Progenitor cell of endocrine pancreas (in vitro differentiated cells): ENCODE data around the gene GALNT1. TPM values are rescaled to one million over a fixed set of nuclear protein-coding genes. Genes with fewer than 3 reads are reported as not detected.

Experiments
- DNase-seq: peaks from one replicate; pipeline ENCODE4 v3.0.0; 2021; ENCODE audit warnings: low spot score; ENCODE audit not compliant: unreplicated experiment
- H3K27ac Mint-ChIP-seq: 2 replicates; pipeline ENCODE4 v1.8.0; 2021; ENCODE audit warnings: mild to moderate bottlenecking, moderate library complexity, mixed read lengths
- H3K27me3 Mint-ChIP-seq: 2 replicates; pipeline ENCODE4 v1.8.0; 2021; ENCODE audit warnings: mixed read lengths
- H3K36me3 Mint-ChIP-seq: 2 replicates; pipeline ENCODE4 v1.8.0; 2022; ENCODE audit warnings: mixed read lengths; ENCODE audit not compliant: insufficient read depth
- H3K4me1 Mint-ChIP-seq: 2 replicates; pipeline ENCODE4 v1.8.0; 2021; ENCODE audit warnings: low read depth, mixed read lengths
- H3K4me3 Mint-ChIP-seq: 2 replicates; pipeline ENCODE4 v1.8.0; 2021; ENCODE audit warnings: low read depth, mild to moderate bottlenecking, moderate library complexity, mixed read lengths
- H3K9me3 Mint-ChIP-seq: 2 replicates; pipeline ENCODE4 v1.8.0; 2021; ENCODE audit warnings: low read depth, mixed read lengths
- total RNA-seq: library from RNA; stranded (reverse); gene quantifications from 2 replicates; pipeline ENCODE4 v1.2.1, GENCODE V29; 2021
- TF ChIP-seq, protein P1 (sequence below): fragments of 200-600 bp; sonication (generic); IDR thresholded peaks from one replicate; pipeline ENCODE4 v1.5.0; 2021; ENCODE audit warnings: antibody characterized with exemption, mild to moderate bottlenecking; ENCODE audit not compliant: unreplicated experiment

Gene GALNT1
- total RNA-seq, 1 donor from 2014 or later: 92.8 TPM

DNA sequence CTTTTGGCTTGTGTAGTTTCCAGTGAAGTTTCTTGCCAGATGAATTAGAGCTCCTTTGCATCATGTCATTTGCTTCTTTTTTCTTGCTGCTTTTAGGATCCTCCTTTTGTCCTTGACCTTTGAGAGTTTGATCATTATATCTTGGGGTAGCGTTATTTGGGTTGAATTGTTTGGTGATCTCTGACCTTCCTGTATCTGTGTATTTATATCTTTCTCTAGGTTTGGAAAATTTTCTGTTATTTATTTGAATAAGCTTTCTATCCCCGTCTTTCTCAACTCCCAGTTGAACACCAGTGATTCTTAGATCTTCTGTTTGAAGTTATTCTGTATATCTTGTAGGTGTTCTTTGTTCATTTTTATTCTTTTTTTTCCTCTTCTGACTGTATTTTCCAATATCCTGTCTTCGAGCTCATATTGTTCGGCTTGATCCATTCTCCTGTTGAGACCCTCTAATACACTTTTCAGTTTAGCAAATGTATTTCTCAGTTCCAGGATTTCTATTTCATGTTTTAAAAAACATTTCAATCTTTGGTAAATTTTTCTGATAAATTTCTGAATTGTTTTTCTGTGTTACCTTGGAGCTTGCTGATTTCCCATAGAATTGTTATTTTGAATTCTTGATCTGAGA is 20.8 kb downstream of the GALNT1 start:
- Mint-ChIP-seq H3K27me3 (no peaks in the 10 kb centered on the region), H3K4me3 (no peak overlapping the region), H3K27ac (no peak overlapping the region), H3K36me3 (peaks cover 31% of the 10 kb centered on the region), H3K9me3 (peaks cover 44% of the 10 kb centered on the region), H3K4me1 (no peaks in the 10 kb centered on the region)
- DNase-seq: no peak
- TF ChIP-seq, protein P1, sequence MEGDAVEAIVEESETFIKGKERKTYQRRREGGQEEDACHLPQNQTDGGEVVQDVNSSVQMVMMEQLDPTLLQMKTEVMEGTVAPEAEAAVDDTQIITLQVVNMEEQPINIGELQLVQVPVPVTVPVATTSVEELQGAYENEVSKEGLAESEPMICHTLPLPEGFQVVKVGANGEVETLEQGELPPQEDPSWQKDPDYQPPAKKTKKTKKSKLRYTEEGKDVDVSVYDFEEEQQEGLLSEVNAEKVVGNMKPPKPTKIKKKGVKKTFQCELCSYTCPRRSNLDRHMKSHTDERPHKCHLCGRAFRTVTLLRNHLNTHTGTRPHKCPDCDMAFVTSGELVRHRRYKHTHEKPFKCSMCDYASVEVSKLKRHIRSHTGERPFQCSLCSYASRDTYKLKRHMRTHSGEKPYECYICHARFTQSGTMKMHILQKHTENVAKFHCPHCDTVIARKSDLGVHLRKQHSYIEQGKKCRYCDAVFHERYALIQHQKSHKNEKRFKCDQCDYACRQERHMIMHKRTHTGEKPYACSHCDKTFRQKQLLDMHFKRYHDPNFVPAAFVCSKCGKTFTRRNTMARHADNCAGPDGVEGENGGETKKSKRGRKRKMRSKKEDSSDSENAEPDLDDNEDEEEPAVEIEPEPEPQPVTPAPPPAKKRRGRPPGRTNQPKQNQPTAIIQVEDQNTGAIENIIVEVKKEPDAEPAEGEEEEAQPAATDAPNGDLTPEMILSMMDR: no peak

DNA sequence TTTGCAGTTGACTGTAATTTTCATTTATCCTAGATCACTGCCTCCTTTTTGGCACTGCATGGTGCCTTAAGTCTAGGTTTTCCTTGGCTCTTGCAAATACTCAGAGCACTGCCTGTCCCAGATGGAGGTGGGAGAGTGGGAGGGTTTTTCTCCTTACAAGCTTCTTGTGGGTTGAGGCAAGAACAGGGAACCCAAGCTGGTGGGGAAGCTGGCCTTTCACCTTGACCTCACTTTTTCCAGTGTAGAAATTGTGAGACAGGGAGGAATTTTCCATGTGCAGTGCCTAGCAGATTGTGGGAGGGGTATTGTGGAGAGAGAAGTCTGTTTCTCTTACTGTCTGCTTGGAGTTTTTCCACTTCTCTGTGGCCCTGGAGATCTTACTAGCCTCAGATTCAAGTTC is 21.5 kb downstream of the GALNT1 start:
- H3K4me3 Mint-ChIP-seq: no peak overlapping the region
- no peaks in the 10 kb centered on the region for H3K27me3 Mint-ChIP-seq
- H3K36me3 Mint-ChIP-seq: peaks cover 31% of the 10 kb centered on the region
- no peak overlapping the region for H3K27ac Mint-ChIP-seq
- TF ChIP-seq, protein P1: no peak
- no peak for DNase-seq
- peaks cover 44% of the 10 kb centered on the region for H3K9me3 Mint-ChIP-seq
- H3K4me1 Mint-ChIP-seq: no peaks in the 10 kb centered on the region

DNA sequence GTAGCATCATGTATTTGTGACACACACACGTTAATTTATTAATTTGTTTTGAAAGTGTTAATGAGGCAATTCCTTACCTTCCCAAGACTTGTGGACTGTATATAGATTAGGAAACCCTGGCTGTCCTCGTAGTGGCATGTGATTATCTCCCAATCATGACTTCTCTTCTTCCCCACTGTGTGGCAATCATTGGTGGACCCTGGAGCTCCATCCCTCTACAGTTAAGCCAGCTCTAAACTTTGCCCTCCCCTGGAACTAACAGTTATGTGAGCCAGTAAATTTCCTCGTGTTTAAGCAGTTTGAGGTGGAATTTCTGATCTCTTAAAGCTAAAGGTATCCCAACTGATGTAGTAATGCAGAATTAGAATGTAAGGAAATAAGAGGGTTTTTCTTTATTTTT is 22.0 kb downstream of the GALNT1 start:
- Mint-ChIP-seq H3K4me3 (no peak overlapping the region), H3K9me3 (peaks cover 40% of the 10 kb centered on the region), H3K36me3 (peaks cover 27% of the 10 kb centered on the region)

DNA sequence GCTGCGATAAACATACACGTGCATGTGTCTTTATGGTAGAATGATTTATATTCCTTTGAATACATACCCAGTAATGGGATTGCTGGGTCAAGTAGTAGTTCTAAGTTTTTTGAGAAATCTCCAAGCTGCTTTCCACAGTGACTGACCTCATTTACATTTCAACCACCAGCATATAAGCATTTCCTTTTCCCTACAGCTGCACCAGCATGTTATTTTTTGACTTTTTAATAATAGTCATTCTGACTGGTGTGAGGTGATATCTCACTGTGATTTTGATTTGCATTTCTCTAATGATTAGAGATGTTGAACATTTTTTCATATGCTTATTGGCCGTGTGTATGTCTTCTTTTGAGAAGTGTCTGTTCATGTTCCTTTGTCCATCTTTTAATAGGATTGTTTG is 22.8 kb downstream of the GALNT1 start:
- Mint-ChIP-seq H3K9me3 (peaks cover 38% of the 10 kb centered on the region), H3K36me3 (peaks cover 22% of the 10 kb centered on the region), H3K27ac (no peak overlapping the region), H3K4me3 (no peak overlapping the region), H3K4me1 (peaks cover 7% of the 10 kb centered on the region), H3K27me3 (no peaks in the 10 kb centered on the region)
- TF ChIP-seq, protein P1: no peak
- DNase-seq: no peak

More for the DNA sequence above, 22.0 kb downstream of the GALNT1 start:
- TF ChIP-seq, protein P1: no peak
- Mint-ChIP-seq H3K27ac (no peak overlapping the region), H3K27me3 (no peaks in the 10 kb centered on the region), H3K4me1 (peaks cover 3% of the 10 kb centered on the region)
- DNase-seq: no peak

DNA sequence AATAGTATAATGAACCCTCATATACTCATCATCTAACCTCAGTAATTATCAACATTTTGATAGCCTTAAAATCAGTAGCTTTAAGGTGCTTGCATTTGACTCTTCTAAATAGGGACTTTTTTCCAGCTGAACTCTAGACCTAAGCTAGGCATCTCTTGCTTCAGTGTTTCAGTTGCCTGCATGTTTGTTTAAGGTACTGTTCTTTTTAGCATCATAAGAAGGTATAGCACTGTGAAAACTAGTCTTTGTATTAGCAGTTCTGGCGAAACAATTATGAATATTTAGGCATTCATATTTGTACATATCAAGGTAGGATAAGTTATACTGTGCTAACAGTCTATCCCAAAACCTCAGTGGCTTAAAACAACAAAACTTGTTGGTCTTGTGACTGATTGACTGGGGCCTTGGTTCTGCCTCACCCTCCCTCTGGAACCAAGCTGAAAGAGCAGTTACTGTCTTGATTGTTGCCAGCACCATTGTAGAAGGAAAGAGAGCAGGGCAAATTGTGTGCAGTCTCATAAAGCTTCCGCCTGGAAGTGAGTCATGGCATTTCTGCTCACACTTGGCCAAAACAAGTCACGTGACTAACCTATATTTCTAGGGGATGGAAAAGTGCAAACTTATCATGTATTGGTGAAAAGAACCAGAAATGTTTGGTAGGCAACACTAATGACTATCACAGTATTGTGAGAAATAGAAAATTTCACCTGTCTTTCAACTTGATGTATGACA is 24.3 kb downstream of the GALNT1 start:
- H3K27me3 Mint-ChIP-seq: no peaks in the 10 kb centered on the region
- peaks cover 16% of the 10 kb centered on the region for H3K36me3 Mint-ChIP-seq
- TF ChIP-seq, protein P1: no peak
- H3K27ac Mint-ChIP-seq: no peak overlapping the region
- no peak overlapping the region for H3K4me3 Mint-ChIP-seq
- H3K9me3 Mint-ChIP-seq: peaks cover 29% of the 10 kb centered on the region
- peaks cover 12% of the 10 kb centered on the region for H3K4me1 Mint-ChIP-seq
- DNase-seq: no peak
